MM.1S (cell line): Measurements from ENCODE around the gene DDX4.

ENCODE experiments used
- EZH2 ChIP-seq: fragments of 300-600 bp; sonication (generic); optimal IDR thresholded peaks from 2 replicates; pipeline ENCODE3; 2017; ENCODE audit warnings: low read depth, mild to moderate bottlenecking, antibody characterized with exemption, low read length, mixed read lengths
- EZH2phosphoT487 ChIP-seq: fragments of 300-600 bp; sonication (generic); IDR thresholded peaks from 2 replicates; pipeline ENCODE4 v1.6.1; 2018; ENCODE audit warnings: antibody characterized with exemption, low read length
- TF ChIP-seq, protein P1 (sequence below): fragments of 300-600 bp; sonication (generic); IDR thresholded peaks from 2 replicates; pipeline ENCODE4 v1.5.1; 2016; ENCODE audit warnings: antibody characterized with exemption, low read length, mixed read lengths

- TF ChIP-seq EZH2 (no peak), EZH2phosphoT487 (no peak)
- TF ChIP-seq, protein P1, sequence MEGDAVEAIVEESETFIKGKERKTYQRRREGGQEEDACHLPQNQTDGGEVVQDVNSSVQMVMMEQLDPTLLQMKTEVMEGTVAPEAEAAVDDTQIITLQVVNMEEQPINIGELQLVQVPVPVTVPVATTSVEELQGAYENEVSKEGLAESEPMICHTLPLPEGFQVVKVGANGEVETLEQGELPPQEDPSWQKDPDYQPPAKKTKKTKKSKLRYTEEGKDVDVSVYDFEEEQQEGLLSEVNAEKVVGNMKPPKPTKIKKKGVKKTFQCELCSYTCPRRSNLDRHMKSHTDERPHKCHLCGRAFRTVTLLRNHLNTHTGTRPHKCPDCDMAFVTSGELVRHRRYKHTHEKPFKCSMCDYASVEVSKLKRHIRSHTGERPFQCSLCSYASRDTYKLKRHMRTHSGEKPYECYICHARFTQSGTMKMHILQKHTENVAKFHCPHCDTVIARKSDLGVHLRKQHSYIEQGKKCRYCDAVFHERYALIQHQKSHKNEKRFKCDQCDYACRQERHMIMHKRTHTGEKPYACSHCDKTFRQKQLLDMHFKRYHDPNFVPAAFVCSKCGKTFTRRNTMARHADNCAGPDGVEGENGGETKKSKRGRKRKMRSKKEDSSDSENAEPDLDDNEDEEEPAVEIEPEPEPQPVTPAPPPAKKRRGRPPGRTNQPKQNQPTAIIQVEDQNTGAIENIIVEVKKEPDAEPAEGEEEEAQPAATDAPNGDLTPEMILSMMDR: no peak
These were observed 20.4 kb downstream of the DDX4 start for GRCh38 chr5:55758231-55758630.
